Central memory CD4-positive, alpha-beta T cell (primary cell): ENCODE measurements around the gene THRB.
"Not testable (repeated sequence)": the region's sequence is repeated elsewhere in the genome, so short reads cannot be mapped to it uniquely, and the experiment has no call there.

Experiments used
- DNase-seq: peaks from one replicate; pipeline ENCODE4 v3.0.0; 2022

THRB gene

GRCh38 chr3:24446032-24446431, 48.6 kb downstream of the THRB start:
- DNase-seq, result no peak

- no peak for DNase-seq
Measured at GRCh38 chr3:24443476-24443875, 51.2 kb downstream of the THRB start.

GRCh38 chr3:24440760-24441464, 53.7 kb downstream of the THRB start:
- no peak for DNase-seq

- DNase-seq, result no peak
Measured at GRCh38 chr3:24439021-24439420, 55.6 kb downstream of the THRB start.

- no peak for DNase-seq
Measured at GRCh38 chr3:24437326-24437725, 57.3 kb downstream of the THRB start.

GRCh38 chr3:24435584-24435983, 59.1 kb downstream of the THRB start:
- no peak for DNase-seq

GRCh38 chr3:24434651-24435050, 60.0 kb downstream of the THRB start:
- DNase-seq, result no peak

- no peak for DNase-seq
Measured at GRCh38 chr3:24433838-24434591, 60.6 kb downstream of the THRB start.

- DNase-seq, result no peak
Measured at GRCh38 chr3:24432989-24433388, 61.7 kb downstream of the THRB start.

GRCh38 chr3:24428481-24428880, 66.2 kb downstream of the THRB start:
- no peak for DNase-seq

GRCh38 chr3:24426896-24427295, 67.8 kb downstream of the THRB start:
- DNase-seq, result no peak

- DNase-seq, result not testable (repeated sequence)
Measured at GRCh38 chr3:24420829-24421228, 73.8 kb downstream of the THRB start.

GRCh38 chr3:24420224-24420623, 74.4 kb downstream of the THRB start:
- DNase-seq, result no peak

- DNase-seq, result no peak
Measured at GRCh38 chr3:24419067-24419791, 75.4 kb downstream of the THRB start.

- DNase-seq, result no peak
Measured at GRCh38 chr3:24417730-24418129, 76.9 kb downstream of the THRB start.

GRCh38 chr3:24416224-24416623, 78.4 kb downstream of the THRB start:
- DNase-seq, result no peak

- DNase-seq, result no peak
Measured at GRCh38 chr3:24415824-24416223, 78.8 kb downstream of the THRB start.

- DNase-seq, result not testable (repeated sequence)
Measured at GRCh38 chr3:24413662-24414061, 81.0 kb downstream of the THRB start.

GRCh38 chr3:24410860-24411259, 83.8 kb downstream of the THRB start:
- no peak for DNase-seq

- no peak for DNase-seq
Measured at GRCh38 chr3:24407980-24408680, 86.5 kb downstream of the THRB start.

GRCh38 chr3:24406900-24407299, 87.8 kb downstream of the THRB start:
- no peak for DNase-seq

GRCh38 chr3:24405057-24405456, 89.6 kb downstream of the THRB start:
- no peak for DNase-seq

GRCh38 chr3:24401811-24402185, 92.9 kb downstream of the THRB start:
- no peak for DNase-seq
